ENCODE results near the gene SLC16A3.

DNA sequence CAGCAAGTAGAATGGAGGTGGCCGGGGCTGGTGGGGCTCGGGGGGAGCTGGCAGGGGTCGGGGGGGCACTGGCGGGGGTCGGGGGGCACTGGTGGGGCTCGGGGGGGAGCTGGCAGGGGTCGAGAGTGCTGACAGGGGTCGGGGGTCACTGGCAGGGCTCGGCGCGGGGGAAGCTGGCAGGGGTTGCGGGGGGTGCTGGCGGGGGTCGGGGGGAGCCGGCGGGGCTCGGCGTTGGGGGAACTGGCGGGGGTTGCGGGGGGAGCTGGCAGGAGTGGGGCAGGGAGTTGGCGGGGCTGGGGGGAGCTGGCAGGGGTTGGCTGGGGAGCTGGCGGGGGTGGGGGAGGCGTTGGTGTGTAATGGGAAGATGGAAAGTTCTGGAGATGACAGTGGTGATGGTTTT is 41.3 kb upstream of the SLC16A3 start:
- TF ChIP-seq, protein P1, sequence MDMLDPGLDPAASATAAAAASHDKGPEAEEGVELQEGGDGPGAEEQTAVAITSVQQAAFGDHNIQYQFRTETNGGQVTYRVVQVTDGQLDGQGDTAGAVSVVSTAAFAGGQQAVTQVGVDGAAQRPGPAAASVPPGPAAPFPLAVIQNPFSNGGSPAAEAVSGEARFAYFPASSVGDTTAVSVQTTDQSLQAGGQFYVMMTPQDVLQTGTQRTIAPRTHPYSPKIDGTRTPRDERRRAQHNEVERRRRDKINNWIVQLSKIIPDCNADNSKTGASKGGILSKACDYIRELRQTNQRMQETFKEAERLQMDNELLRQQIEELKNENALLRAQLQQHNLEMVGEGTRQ (IDR thresholded peaks at IDR 0.05; ENCODE audit: low read length), result no peak
- TF ChIP-seq, protein P2, sequence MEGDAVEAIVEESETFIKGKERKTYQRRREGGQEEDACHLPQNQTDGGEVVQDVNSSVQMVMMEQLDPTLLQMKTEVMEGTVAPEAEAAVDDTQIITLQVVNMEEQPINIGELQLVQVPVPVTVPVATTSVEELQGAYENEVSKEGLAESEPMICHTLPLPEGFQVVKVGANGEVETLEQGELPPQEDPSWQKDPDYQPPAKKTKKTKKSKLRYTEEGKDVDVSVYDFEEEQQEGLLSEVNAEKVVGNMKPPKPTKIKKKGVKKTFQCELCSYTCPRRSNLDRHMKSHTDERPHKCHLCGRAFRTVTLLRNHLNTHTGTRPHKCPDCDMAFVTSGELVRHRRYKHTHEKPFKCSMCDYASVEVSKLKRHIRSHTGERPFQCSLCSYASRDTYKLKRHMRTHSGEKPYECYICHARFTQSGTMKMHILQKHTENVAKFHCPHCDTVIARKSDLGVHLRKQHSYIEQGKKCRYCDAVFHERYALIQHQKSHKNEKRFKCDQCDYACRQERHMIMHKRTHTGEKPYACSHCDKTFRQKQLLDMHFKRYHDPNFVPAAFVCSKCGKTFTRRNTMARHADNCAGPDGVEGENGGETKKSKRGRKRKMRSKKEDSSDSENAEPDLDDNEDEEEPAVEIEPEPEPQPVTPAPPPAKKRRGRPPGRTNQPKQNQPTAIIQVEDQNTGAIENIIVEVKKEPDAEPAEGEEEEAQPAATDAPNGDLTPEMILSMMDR (IDR thresholded peaks at IDR 0.05; ENCODE audit: control extremely low read depth in 1 of 3, insufficient read depth in 1 of 3, low read depth in 1 of 3, low read length in 3 of 3), result no peak
- TF ChIP-seq EGR1 (IDR thresholded peaks at IDR 0.05; ENCODE audit: borderline replicate concordance, low read depth, low read length), result no peak
- TF ChIP-seq TCF12 (IDR thresholded peaks at IDR 0.05; ENCODE audit: low read depth, low read length), result no peak
- no peak for TF ChIP-seq EZH2 (IDR thresholded peaks at IDR 0.05; ENCODE audit: low read depth, low read length, severe bottlenecking)
- no peak for TF ChIP-seq TAF1 (IDR thresholded peaks at IDR 0.05; ENCODE audit: low read depth, low read length)
- no peak for TF ChIP-seq GABPA (IDR thresholded peaks at IDR 0.05; ENCODE audit: borderline replicate concordance, insufficient read depth, low read length)
- TF ChIP-seq, protein P3, sequence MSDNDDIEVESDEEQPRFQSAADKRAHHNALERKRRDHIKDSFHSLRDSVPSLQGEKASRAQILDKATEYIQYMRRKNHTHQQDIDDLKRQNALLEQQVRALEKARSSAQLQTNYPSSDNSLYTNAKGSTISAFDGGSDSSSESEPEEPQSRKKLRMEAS (IDR thresholded peaks at IDR 0.05), result no peak
- TF ChIP-seq EP300 (IDR thresholded peaks at IDR 0.05; ENCODE audit: borderline replicate concordance in 1 of 2, low read depth in 2 of 2, low read length in 2 of 2), result no peak
- TF ChIP-seq CHD1 (IDR thresholded peaks at IDR 0.05; ENCODE audit: low read depth, low read length), result no peak
- TF ChIP-seq RAD21 (IDR thresholded peaks at IDR 0.05 in 1 of 2, conservative IDR thresholded peaks at IDR 0.05 in 1 of 2; ENCODE audit: low read depth in 2 of 2, low read length in 2 of 2), result no peak
- TF ChIP-seq POLR2A (IDR thresholded peaks at IDR 0.05; ENCODE audit: control extremely low read depth in 1 of 2, low read depth in 2 of 2, low read length in 2 of 2), result no peak
- TF ChIP-seq, protein P4, sequence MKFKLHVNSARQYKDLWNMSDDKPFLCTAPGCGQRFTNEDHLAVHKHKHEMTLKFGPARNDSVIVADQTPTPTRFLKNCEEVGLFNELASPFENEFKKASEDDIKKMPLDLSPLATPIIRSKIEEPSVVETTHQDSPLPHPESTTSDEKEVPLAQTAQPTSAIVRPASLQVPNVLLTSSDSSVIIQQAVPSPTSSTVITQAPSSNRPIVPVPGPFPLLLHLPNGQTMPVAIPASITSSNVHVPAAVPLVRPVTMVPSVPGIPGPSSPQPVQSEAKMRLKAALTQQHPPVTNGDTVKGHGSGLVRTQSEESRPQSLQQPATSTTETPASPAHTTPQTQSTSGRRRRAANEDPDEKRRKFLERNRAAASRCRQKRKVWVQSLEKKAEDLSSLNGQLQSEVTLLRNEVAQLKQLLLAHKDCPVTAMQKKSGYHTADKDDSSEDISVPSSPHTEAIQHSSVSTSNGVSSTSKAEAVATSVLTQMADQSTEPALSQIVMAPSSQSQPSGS (IDR thresholded peaks at IDR 0.05; ENCODE audit: low read length), result no peak

Data from H1 (cell line).